HG02623 (cell line): ENCODE data around the gene IGFN1.

ENCODE experiments used
- ATAC-seq: cut with Tn5 transposase; IDR thresholded peaks from one replicate; pipeline ENCODE4 v1.9.1; 2021; ENCODE audit warnings: moderate library complexity; ENCODE audit not compliant: unreplicated experiment

IGFN1 gene

DNA sequence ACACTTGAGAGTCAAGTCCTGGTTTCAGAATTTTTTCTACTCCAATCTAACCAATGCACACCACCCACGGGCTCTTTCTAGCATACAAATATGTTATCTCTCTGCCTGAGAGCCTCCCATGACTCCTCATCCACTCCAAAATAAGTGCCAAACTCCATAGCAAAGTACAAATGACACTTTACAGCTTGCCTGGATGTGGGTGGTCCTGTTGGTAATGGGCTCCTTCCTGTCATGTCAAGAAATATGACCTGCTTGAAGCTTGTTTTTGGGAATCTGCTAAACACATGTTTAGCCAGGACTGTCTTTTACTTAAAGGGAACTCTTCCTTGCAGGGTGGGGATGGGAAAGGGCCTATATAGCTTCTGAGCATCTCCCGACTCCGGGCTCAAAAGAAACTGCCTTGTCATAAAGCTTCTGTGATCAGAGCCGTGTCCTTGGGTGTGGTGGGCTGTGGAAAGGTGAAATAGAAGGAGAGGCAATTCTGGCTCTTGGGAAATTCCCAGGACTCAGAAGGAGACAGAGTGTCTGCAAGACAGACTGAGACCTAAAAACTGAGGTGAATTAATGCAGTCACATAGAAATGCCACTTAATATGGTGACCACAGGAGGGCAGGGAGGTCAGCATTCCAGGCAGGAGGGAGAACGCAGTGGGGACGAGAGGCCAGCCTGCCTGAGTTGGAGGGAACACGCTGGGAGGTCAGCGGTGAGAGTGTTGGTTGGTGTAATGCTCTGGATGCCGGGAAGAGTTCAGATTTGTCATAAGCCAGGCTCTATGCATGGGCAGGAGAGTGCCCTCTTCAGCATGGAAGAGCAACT lies 6.1 kb upstream of the IGFN1 start:
- no peak for ATAC-seq

DNA sequence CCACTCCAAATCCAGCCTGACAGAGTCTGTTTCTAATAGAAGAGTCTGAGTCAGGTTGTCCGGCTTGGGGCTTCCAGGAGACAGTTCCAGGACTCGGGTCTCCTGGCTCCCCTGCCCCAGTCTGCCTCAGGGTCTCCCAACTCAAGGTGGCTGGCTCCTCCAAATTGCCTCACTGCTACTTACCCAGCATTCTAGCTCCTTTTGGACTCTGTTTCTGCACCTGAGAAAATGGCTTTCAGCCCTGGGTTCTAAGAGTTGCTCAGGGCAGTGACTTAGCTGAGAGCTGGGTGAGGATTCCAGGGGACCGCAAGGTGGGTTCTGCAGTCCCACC lies 5.5 kb upstream of the IGFN1 start:
- no peak for ATAC-seq

DNA sequence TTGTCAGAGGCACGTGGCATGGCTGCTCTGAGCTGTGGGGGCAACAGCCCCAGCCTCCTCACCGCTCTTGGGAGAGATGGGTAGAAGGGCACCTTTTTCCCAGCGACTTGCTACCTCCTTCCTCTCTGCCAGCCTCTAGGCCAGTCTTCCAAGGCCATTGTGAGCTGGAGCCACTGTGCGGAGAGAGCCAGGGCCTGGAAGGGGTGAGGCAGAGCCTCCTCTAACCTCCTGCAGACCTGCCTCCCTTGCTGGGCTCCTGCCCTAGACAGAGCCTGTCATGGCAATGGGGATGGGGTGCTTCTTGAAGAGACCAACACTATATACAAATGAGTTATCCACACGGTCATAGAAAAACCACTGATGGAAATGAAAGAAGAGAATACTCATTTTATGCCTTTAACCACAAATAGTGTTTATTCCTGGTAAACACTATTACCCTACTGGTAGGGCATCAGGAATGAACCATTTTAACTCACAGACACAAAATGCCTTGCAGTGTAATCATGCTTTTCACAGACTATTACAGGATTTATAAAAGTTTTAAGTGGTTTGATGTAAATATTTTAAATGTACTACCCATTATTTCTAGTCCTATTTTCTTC lies 5.0 kb upstream of the IGFN1 start:
- ATAC-seq: no peak

- no peak for ATAC-seq
Measured at GRCh38 chr1:201186192-201186591, 4.4 kb upstream of the IGFN1 start.

DNA sequence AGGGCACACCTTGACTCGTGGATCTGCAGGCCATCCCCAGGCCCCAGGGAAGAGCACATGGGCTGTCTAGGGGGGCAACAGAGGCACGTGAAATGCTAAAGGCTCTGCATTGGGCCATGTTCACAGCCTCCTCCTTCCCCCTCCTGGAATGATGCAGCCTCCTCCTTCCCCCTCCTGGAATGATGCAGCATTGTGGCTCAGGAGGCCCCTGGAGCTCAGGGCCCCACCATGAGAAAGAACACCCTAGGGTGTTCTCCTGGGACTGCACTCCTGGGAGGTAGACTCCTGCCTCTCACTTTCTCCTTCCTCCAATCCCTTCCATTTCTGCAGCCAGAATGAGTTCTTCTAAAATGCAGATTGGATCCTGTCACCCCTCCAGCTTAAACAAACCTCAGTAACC lies 1.5 kb upstream of the IGFN1 start:
- ATAC-seq: no peak

- ATAC-seq: no peak
Measured at GRCh38 chr1:201190005-201190404, 619 bp upstream of the IGFN1 start.

GRCh38 chr1:201191653-201192260 lies 1.1 kb downstream of the IGFN1 start:
- no peak for ATAC-seq

GRCh38 chr1:201192261-201192788 lies 1.7 kb downstream of the IGFN1 start:
- ATAC-seq: no peak

GRCh38 chr1:201194046-201194445 lies 3.4 kb downstream of the IGFN1 start:
- ATAC-seq: no peak

GRCh38 chr1:201198598-201198997 lies 8.0 kb downstream of the IGFN1 start:
- no peak for ATAC-seq

DNA sequence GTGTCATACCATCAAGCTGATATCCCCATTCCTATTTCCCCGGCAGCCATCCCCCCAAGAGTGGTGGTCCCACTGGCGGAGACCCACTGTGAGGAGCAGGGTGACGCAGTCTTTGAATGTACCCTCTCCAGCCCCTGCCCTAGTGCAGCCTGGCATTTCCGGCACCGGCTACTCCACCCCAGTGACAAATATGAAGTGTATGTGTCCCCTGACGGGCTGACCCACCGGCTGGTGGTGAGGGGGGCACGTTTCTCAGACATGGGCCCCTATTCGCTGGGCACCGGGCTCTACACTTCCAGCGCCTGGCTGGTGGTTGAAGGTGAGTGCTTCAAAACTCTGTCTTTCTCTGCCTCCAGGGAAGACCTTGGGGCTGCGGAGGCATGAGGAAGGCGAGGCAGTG lies 14.4 kb downstream of the IGFN1 start:
- no peak for ATAC-seq

- no peak for ATAC-seq
Measured at GRCh38 chr1:201206176-201206575, 15.6 kb downstream of the IGFN1 start.

GRCh38 chr1:201207046-201207445 lies 16.4 kb downstream of the IGFN1 start:
- no peak for ATAC-seq

GRCh38 chr1:201208236-201208635 lies 17.6 kb downstream of the IGFN1 start:
- no peak for ATAC-seq

- no peak for ATAC-seq
Measured at GRCh38 chr1:201212056-201212455, 21.4 kb downstream of the IGFN1 start.

DNA sequence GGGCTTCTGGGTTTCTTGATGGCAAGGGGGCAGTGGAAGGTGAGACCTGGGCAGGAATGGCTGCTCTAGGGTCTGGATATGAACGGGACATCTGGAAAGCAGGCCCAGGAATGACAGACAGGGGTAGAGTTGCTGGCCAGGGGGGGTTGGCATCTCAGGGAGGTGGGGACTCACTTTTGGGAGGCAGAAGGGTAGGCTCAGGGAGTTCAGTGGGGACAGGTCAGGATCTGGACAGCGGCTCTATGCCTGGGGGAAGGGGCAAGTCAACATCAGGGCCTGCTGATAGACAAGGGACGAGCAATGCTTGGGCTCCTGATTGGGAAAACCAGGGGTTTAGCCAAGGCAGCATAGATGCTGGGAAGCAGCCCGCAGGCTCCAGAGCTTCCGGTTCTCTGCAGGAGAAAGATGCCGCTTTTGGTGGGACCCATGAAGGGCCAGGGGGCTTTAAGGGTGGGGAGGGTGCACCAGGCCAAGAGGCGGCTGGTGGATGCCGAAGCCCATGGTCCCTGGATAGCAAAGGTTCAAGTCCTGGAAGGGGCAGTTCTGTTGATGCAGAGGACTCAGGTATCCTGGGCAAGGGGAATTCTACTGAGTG lies 21.9 kb downstream of the IGFN1 start:
- no peak for ATAC-seq

DNA sequence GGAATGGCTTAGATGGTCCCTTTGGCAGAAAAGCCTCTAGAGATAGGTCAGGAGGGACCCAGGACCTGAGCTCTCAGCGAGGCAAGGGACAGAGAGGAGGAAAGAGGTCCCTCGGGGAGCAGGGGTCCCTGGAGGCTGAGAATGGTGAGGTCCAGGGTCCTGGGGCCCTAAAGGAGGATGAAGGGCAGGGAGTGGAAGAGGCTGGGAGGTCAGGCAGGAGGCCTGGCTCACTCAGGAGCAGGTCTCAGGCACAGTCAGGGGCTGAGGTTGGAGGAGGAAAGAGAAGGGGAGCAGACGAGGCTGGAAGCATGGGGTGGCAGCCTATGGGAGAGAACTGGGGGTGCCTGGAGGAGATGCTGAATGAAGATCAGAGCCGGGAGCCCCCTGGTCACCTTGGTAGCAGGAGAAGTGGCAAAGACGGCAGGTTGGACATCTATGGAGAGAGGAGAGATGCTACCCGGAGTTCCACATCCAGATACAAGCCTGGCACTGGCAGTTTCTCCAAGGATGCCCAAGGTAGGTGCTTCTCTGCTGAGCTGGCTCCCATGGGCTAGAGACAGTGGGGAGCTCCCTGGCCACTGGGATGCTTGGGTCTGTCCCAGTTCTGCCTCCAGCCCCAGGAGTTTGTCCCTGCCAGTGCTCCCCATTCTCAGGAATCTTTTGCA lies 22.6 kb downstream of the IGFN1 start:
- no peak for ATAC-seq

DNA sequence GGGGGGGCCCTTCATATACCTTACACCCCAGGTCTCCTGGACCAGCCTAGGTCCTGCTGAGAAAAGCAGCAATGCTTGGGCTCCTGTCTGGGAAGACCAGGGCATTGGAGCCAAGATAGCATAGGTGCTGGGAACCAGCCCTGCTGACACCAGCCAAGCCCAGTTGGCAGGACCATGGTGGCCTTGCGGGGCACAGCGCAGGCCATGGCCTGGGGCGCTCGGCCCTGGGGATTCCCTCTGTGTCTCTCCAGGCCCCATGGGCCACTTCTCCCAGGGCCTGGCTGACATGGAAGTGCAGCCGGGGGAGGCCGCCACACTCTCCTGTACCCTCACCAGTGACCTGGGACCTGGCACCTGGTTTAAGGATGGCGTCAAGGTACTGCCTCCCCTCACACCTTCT lies 23.3 kb downstream of the IGFN1 start:
- no peak for ATAC-seq

DNA sequence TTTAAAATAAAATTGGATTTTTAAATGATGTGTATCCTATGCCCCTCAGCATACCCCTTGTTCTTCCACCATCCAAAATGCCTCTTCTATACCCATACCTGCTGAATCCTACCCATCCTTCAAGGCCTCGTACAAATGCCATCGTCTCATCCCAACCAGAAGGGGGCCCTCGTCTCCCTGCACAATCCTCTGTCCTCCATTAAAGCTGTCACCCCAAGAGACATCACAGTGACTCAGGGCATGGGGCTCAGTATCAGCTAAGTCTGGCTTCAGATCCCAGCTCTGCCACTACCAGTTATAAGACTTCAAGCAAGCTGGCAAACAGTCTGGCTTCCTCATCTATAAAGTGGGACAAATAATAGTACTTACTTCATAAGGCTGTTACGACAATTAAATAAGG lies 23.8 kb downstream of the IGFN1 start:
- ATAC-seq: no peak

DNA sequence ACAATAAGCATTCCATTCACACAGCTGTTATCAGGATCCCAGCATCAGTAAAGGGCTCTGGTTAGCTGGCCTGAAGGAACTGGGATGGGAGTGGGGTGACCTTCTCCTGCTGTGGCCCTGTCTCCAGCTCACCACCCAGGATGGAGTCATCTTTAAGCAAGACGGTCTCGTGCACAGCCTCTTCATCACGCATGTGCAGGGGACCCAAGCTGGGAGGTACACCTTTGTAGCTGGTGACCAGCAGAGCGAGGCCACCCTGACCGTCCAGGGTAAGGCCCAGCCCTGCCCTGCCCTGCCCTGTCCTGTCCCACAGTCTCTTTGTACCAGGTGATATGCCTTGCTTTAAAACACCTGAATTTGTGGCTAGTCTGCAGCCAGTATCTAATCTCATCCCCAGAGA lies 24.3 kb downstream of the IGFN1 start:
- ATAC-seq: no peak
